ENCODE results near the gene LMF2.

DNA sequence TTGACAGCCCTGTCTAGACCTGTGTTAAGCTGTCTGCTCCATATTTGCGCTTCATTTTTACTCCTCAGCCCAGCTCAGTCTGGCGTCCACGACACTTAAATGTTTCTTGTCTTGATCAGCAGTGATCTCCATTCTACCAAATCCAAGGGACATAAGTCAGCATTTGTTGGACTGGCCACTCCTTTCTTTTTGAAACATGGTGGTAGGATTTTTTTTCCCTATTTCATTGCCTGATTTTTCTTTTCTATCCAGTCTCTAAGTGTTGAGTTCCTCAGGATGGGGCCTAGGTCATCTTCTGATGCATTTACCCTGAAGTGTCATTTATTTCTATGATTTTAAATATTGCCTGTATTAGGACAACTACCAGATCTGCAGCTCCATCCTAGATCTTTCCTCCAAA lies 1.4 kb upstream of the LMF2 start:
- no peak for TF ChIP-seq CTCF (IDR thresholded peaks at IDR 0.05)
- TF ChIP-seq, protein P1, sequence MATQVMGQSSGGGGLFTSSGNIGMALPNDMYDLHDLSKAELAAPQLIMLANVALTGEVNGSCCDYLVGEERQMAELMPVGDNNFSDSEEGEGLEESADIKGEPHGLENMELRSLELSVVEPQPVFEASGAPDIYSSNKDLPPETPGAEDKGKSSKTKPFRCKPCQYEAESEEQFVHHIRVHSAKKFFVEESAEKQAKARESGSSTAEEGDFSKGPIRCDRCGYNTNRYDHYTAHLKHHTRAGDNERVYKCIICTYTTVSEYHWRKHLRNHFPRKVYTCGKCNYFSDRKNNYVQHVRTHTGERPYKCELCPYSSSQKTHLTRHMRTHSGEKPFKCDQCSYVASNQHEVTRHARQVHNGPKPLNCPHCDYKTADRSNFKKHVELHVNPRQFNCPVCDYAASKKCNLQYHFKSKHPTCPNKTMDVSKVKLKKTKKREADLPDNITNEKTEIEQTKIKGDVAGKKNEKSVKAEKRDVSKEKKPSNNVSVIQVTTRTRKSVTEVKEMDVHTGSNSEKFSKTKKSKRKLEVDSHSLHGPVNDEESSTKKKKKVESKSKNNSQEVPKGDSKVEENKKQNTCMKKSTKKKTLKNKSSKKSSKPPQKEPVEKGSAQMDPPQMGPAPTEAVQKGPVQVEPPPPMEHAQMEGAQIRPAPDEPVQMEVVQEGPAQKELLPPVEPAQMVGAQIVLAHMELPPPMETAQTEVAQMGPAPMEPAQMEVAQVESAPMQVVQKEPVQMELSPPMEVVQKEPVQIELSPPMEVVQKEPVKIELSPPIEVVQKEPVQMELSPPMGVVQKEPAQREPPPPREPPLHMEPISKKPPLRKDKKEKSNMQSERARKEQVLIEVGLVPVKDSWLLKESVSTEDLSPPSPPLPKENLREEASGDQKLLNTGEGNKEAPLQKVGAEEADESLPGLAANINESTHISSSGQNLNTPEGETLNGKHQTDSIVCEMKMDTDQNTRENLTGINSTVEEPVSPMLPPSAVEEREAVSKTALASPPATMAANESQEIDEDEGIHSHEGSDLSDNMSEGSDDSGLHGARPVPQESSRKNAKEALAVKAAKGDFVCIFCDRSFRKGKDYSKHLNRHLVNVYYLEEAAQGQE (IDR thresholded peaks at IDR 0.05; ENCODE audit: insufficient read depth in 1 of 2, low read depth in 2 of 2, low read length in 1 of 2): no peak
- no peak for TF ChIP-seq TCF7L2 (IDR thresholded peaks at IDR 0.05; ENCODE audit: low read depth, low read length)
- no peak for TF ChIP-seq POLR2AphosphoS5 (IDR thresholded peaks at IDR 0.05; ENCODE audit: low read depth, low read length)
- no peak for TF ChIP-seq SIN3A (IDR thresholded peaks at IDR 0.05; ENCODE audit: borderline replicate concordance, insufficient read depth, low read depth, low read length)
